HG03342 (cell line): ENCODE measurements around the gene TBC1D2B.

Experiments
- ATAC-seq: cut with Tn5 transposase; IDR thresholded peaks from one replicate; pipeline ENCODE4 v1.9.1; 2021; ENCODE audit warnings: mild to moderate bottlenecking, moderate library complexity; ENCODE audit not compliant: unreplicated experiment

TBC1D2B gene

DNA sequence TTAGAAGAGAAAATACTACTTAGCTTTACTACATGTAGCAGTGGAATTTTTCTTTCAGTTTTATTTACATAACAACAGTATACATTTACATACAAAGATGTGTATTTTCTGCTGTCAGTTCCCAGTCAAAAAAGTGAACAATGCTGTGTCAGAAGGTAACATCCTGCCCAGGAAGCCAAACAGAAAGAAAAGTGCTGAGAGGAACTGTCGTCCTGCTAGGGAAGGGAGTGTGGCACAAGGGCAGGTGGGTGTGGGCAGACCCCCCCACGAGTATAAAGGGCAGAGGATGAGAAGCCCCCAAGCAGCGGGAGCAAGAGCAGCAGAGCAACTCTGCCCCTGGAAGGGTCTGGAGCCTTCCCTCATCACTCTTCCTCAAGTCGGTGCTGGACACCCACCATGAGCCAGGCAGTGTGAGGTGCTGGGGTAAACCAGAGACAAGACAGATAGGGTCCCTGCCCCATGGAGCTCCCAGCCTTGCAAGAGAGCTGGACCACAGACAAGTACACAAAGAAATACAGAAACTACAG, 39.7 kb downstream of the TBC1D2B start:
- ATAC-seq, result no peak

DNA sequence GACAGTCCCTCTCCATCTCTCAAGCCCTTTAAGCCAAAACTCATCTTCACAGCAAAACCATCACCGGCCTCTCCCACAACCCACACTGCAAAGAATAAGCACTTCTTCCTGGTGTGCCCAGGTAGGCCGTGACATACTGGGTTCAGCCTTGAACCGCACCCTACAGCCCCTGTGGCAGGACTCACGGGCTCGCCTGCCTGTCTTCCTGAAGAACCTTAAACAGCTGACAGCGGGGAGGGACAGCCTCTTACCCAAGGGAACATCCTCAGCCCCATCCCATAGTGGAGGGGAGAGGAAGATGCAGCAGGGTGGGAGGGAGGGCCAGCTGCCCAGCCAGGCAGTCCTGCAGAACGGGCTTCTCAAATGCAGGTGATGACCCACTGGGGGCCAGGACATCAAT, 40.2 kb downstream of the TBC1D2B start:
- no peak for ATAC-seq

DNA sequence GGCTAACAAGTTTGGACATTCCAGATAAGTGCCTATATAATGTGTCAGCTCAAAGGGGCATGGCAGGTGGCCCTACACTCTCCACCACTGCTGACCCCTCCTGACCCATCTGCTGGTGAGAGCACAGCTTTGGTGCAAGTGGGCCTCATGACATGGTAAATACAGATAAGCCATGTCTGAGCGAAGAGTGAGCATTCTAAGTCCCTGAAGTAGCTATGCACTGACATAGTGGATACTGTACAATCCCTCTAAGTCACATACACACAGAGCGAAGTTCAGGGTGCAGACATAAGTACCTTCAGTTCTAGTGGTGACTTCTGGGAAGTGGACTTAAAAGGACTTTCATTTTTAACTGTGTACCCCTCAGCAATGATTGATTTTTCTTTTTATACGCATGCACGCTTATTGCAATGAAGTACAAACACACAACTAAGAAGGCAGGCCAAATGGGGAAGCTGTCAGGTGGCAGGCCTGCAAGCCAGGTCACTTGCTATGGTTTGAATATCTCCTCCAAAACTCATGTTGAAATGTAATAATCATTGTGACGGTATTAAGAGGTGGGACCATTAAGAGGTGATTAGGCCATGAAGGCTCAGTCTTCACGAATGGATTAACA, 41.5 kb downstream of the TBC1D2B start:
- ATAC-seq, result no peak

DNA sequence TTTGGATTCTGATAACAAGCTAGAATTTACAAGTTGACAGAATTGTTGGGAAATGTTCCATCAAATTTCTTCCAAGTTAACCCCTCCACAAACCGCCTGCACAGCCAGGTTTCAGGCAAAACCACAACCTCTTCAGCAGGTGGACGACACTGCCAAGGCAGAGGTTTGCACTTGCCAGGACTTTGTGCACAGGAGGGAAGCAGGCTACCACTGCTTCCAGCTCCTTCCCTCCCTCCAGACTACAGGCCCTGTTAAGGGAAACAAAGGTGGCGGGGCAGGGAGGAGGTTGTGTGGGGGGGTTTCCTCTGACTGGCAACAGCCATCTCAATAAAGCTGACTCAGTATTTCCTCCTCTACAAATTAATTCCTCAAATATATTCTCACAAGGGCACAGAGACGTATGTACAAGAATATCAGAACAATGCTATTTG, 42.2 kb downstream of the TBC1D2B start:
- no peak for ATAC-seq

DNA sequence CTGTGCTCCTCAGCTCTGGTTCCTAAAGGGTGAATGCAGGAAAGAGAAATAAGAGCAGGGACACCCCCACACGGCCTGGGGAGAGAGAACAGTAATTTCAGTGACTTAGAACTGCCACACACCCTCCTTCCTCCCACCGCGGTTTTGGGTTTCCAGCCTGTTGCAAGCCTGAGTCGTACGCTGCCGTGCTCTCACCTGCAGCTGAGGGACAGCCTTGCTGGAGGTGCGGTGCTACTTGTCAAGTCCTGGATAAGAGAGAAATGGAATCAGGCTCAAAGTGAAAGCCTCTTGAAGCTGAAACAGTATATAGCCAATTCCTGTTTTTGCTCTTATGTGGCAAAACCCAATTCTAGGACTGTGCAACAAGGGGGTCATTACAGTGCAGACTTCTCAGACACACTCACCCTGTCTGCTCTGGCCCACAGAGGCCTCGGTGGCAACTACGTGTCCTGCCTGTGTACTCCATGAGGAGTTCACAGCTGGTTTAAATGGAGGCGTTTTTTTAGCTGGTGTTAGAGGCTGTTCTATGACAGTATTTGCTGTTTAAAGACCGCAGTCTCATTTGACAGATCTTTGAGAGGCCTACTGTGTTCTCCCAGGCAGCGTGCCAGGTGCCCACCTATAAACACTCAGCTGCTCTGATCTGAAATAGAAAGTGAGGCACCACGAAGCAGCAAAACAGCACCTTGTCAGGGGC, 42.9 kb downstream of the TBC1D2B start:
- ATAC-seq, result peak; percentile 68

DNA sequence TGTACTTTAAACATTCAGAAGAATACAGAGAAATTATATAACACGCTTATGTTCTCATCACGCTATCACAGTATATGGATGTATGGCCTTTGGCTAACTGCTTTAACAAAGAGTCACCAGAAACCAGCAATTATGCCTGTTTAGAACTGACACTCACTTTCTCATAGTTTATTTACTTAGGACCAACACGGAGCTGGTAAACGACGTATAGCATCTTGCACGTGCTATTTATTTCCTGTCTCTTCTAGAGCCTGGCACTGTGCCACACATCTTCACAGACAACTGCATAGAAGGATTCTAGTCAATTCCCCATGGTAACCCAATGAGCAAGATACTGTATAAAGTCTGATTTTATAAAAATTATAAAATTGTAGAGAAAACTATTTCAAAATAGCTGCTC, 43.6 kb downstream of the TBC1D2B start:
- no peak for ATAC-seq

DNA sequence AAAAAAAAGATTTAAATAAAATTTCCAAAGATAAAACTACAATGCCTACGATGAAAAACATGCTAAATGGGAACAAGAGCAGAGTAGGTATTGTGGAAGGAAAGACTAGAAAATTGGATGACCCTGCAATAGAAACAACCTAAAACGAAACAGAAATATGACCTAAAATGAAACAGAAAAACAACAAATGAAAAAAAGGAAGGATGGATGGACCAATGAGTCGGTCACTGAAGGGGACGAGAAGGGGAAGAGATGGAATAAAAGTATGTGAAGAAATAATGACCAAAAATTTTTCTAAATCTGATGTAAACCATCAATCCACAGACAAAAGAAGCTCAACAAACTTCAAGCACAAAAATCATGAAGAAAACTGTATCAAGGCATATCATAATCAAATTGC, 44.8 kb downstream of the TBC1D2B start:
- no peak for ATAC-seq

DNA sequence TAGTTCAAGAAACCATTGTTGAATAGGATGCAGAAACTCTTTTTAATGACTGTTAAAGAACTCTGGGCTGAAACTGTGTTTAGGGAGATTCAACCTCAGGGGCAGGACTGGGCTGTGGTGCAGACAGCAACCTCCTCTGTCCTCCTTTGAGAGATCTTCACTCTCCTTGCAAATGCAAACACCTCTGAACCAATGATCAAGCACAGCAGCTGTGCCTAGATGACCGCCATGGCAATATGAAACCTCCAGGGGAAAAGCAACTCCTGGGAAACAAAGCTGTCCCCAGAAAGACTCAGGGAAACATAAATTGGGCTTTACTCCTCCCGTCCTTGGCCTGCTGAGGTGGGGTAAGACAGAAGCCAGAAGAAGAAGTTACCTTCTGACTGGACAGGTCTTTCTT, 52.6 kb downstream of the TBC1D2B start:
- ATAC-seq, result no peak

DNA sequence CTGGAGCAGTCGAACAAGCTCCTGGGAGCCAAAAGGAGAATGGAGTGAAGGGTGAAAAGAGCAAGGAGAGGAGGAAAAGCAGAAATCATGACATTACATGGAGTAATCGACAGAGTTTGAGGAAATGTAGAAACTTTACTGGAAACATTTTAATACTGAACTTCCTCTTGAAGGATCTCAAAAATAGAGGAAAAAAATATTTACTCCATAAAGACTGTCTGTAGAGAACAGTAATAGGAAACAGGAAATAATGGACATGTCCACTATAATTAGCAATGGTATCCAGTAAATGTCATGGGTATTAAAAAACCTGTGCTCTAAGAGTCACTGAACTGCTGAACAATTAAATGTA, 53.0 kb downstream of the TBC1D2B start:
- ATAC-seq, result no peak

DNA sequence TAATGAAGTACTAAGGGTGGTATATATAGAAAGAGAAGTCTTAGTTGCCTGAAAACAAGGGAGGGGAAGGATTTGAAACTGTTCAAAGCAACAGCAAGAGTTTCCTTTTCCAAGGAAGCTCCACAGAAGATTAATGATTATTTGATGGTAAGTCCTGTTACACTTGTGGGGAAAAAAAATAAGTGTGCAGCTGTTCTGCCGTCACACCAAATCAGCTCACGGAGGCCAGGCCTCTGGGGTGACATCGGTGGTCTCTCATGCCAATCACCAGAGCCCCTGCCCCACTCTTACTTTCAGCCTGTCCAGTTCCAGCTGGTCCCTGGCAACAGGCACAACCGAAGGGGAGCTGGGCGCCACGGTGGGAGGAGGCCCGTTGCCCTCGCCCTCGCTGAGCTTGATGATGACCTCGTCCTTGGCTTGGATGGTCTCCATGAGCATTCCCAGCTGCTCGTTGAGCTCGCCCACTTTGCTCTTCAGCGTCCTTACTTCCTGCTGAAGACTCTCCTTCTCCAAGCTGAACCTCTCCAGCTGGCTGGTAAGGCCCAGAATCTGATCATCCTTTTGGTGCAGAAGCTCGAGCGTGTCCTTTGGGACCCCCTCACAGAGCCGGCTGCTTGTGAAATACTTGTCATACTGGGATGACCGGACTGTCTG, 53.5 kb downstream of the TBC1D2B start:
- no peak for ATAC-seq

DNA sequence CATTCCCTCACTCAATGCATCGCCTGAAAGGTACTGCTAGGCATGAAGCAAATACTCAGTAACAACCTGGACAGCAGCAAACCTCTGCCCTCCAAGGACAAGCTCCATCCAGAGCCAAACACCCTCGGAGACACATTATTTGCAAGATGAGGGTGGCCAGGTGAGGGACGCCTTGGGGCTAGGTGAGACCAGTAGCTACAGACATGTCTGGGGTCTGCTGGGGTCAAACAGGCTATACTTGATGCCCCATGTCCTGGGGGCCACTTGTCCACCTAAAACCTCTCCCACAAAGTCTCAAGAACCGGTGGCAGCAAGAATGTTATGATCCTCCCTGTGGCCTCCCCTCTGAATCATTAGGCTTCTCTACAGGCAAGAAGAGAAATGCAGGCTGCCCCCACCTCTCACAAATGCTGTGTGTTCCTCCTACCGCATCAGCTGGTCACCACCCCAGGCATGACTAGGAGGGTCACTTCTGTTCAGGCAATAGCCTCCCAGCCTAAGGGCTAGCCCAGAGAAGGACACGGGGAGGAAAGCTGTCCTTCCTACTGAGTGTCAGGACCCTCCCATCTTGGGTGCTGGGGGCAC, 54.3 kb downstream of the TBC1D2B start:
- no peak for ATAC-seq

DNA sequence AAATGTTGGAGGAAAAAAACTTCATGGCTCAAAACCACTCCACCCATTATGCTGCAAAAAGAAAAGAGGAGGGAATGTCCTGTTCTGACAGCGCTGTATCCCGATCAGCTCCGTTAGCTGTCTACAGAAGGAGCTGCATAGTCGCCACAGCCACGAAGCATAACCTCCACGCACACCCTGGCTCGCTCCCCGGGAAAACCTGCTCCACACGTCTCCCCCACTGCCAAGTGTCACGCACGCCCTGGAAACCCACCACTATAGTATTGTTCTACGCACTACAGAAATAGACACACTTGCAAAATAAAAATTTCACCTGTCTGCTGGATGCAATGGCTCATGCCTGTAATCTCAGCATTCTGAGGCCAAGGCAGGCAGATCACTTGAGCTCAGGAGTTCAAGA, 55.8 kb downstream of the TBC1D2B start:
- no peak for ATAC-seq

DNA sequence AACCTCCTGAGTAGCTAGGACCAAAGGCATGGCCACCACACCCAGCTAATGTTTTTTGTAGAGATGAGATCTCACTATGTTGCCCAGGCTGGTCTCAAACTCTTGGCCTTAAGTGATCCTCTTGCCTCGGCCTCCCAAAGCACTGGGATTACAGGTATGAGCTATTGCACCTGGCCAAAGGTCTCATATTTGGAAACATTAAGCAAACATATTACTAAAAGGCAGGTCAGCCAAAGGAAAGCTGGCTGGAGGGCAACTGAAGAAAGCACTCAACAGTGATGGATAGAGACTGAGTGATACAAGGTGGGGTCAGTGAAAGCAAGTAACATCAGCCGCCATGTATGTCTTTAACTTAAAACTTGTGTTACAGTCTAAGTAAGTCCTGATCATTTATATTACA, 57.5 kb downstream of the TBC1D2B start:
- ATAC-seq, result no peak

DNA sequence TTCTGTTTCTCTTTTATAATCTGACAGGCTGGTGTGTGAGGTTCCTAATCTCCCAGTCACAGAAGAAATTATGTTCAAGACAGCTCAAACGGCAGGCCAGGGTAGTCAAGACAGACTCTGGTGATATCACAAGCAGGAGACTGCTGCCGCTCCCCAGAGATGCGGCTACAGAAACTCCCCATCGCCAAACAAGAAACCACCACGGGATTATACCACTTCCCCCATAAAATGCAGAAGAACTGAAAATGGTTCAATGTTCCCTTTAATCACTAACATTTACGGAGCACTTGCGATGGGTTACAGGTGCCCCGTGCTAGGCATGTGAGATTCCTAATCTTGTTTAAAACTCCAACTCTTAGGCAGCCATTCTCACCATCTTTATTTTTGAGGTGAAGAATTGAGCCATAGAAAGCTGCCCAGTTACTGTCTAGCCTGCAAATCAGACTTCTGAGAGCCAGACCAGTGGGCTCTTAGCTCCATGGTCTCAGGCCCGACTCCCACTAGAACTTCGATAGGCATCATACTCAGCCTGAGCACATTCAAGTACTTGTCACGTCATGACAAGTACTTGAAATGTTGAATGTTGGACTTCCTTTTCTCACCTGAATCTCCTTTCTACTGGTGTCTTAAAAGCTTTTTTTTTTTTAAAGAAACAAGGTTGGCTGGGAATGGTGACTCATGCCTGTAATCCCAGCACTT, 58.4 kb downstream of the TBC1D2B start:
- no peak for ATAC-seq

DNA sequence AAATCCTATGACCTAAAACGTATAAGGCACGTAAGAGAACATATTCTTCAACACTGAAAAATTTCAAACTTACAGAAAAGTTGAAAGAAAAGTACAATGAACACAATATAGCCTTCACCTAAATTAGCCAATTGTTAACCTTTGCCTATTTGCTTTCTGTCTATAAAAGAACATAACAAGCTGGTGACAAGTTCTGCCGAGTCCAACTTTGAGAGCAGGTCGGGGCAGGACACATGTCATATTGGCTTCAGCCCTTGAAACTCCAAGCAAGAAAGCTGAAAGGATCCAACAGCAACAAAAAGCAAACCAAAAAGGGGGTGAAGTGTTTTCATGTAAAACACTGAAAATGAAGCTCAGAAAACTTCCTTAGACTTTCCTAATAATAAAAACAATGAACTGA, 59.1 kb downstream of the TBC1D2B start:
- ATAC-seq, result no peak

DNA sequence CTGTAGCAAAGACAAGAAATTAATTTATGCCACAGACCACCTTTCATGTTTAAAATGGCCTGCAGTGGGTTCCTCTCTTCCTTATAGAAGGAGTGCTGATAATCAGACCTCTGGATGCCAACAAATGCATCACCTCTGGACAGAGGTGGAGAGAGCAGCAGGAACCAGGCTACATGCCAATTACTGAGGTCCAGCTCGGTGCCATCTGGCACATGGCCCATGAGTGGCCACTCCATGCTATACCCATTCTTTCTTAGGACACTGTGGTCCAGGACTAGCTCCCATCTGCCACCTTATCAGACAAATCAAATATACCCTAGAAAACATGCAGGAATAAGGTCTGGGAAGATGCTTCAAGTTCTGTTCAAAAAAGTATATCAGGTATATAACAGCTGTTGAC, 60.7 kb downstream of the TBC1D2B start:
- ATAC-seq, result no peak

DNA sequence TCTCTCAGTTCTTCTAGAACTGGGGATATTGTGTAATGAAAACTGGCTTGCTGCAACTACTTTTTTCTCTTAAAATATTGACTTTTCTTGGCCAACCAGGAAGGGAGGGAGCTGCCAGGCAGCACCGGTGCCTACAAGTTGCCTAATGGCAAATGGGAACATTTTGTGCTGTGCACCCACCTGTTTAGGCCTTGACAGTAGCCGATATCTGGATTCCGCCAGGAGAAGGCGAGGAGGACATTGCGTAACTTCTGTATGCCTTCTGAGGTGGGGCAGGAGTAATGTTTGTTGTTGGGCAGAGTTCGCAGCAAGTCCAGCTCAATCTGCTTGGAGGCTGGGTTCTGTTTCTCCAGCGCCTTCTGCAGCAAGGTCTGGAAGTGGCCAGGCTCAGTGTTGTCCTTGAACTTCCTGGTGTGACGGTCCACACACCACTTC, 64.9 kb downstream of the TBC1D2B start:
- no peak for ATAC-seq

DNA sequence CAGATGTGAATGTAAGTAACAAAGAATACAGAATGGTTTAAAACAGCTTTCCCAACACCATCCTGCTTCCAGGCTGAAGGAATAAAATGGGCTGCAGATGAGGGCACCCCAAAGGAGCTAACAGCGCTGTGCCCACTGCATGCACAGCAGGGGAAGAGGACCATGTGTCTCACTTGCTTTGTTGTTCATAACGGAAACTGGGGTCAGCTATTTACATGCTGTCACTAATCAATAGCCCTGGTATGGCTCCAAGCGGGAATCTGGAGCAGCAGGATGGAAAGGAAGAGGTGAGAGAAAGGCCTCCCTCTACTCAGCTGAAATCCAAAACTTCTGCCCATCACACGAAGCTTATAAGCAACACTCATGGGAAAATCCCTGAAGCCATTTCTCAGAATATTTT, 67.4 kb downstream of the TBC1D2B start:
- ATAC-seq, result no peak

DNA sequence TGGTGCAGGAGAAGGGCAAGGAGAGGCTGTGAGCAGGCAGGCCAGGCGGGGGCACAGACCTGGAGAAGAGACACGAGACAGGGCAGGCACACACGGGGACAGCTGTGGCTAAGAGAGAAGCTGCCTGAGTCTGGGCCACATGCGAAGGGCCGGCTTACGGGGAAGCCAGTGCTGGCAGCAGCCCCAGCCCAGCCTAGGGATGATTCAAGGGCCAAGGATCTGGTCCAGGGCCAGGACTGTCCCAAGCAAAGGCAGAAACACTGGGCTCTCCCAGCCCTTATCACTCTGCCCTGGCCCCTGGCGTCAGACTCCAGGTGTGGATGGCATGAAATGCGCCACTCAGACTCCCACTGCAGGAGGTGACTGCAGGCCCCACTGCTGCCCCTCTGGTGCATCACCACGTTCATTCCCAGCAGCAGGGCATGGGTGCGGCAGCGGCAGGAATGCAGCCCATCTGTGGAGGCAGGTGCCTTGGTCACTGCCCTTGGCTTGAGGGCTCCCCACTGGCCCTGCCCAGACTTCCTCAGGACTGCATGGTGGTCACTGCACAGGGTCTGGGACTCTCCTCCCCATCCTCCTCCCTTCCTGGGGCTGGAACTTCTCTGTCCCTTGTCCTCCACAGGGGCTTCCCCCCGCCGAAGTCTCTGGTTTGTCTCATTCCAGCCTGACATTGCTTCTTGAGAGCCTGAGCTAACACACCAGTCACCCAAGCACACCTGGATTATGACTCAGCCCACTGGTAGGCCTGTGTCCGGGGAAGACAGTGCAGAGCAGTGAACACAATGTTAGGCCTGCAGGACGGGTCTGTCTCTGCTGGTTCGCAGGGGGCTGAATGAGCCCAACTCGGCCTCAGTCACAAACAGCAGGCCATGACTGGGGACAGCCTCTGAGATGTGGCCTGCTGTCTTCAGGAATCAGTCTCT, 69.3 kb downstream of the TBC1D2B start:
- no peak for ATAC-seq
